GM12801 (cell line): ENCODE data around the gene PHKG2.

ENCODE experiments used
- CTCF ChIP-seq: IDR thresholded peaks from one replicate; pipeline ENCODE4 v1.5.1; 2011; ENCODE audit warnings: control low read depth; ENCODE audit not compliant: insufficient read length; ENCODE audit errors: extremely low read depth

The PHKG2 gene

GRCh38 chr16:30782486-30783279, 34.5 kb downstream of the PHKG2 start:
- no peak for TF ChIP-seq CTCF

- no peak for TF ChIP-seq CTCF
Observed at GRCh38 chr16:30783280-30784109, 35.3 kb downstream of the PHKG2 start.

- TF ChIP-seq CTCF, result no peak
Observed at GRCh38 chr16:30784215-30784614, 36.0 kb downstream of the PHKG2 start.

GRCh38 chr16:30785126-30786106, 37.2 kb downstream of the PHKG2 start:
- no peak for TF ChIP-seq CTCF

- TF ChIP-seq CTCF, result no peak
Observed at GRCh38 chr16:30786115-30786935, 38.1 kb downstream of the PHKG2 start.

GRCh38 chr16:30786936-30787612, 38.8 kb downstream of the PHKG2 start, which contains the start of gene ZNF629:
ZNF629 (minus strand) TSS chr16:30787205; CDS start chr16:30784482, 2,723 bp downstream.
- no peak for TF ChIP-seq CTCF
